Measurements from ENCODE around the gene YBX2. TPM values are rescaled to one million over a fixed set of nuclear protein-coding genes. Genes with fewer than 3 reads are reported as not detected.

The YBX2 gene
- total RNA-seq, 2 experiments from 2014 or later = 0.37 to 1.2 TPM

DNA sequence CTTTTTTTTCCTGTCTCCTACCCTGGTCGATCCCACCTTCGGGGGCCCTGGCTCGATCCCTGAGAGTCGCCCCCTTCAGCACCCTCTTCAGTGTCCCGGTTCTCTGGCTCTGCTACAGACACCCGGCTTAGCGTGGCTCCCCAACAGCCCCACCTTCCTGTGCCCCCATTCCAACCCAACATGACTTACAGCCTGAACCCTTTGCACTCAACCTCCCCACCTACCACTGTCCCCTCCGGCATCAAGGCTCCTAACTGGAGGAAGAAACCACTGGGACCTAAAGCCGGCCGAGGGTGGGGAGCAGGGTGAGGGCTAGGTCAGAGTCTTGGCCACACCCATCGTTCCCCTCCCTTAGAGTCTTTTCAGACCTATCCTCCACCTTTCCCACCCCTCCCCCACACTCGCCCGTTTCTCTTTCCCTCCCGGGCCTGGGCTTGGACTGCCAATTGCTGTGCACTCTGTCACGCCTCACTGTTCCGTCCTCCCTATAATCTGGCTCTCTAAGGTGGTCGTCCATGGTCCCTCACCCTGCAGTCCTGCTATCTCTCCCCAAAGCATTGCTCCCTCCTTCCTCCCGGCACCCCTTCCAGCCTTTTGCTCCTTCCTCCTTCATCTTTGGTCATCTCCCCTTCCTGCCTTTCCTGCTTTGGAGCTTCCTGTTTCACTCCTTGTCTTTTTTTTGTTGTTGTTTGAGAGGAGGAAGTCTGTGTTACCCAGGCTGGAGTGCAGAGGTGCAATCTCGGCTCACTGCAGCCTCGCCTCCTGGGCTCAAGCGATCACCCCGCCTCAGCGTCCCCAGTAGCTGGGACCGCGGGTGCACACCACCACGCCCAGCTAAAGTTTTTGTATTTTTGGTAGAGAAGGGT lies 31.3 kb downstream of the YBX2 start:
- no peaks in the 10 kb centered on the region for H3K36me3 Mint-ChIP-seq
- peaks cover 22% of the 10 kb centered on the region for H3K4me1 Mint-ChIP-seq
- peak overlapping the region; percentile 77 for H3K4me3 Mint-ChIP-seq
- peak overlapping the region; percentile 53 for H3K27ac Mint-ChIP-seq
- DNase-seq (peak; percentile 41), ATAC-seq (ENCODE audit: low read depth) (peak; percentile 16)
- no peaks in the 10 kb centered on the region for H3K9me3 Mint-ChIP-seq
- peaks cover 33% of the 10 kb centered on the region for H3K27me3 Mint-ChIP-seq
- POLR2A ChIA-PET = no interaction called here

- Mint-ChIP-seq H3K27me3 (peaks cover 28% of the 10 kb centered on the region), H3K27ac (peak within 1 kb of the TSS; percentile 53), H3K4me1 (peaks cover 22% of the 10 kb centered on the region), H3K9me3 (no peaks in the 10 kb centered on the region), H3K4me3 (peak within 1 kb of the TSS; percentile 77), H3K36me3 (no peaks in the 10 kb centered on the region)
- POLR2A ChIA-PET = interaction anchor here (1.1 kb wide), 1 partner anchor 11 kb away, joined by 5 read pairs; the partner anchor contains the start of gene CTDNEP1
- DNase-seq (peak; percentile 39), ATAC-seq (ENCODE audit: low read depth) (no peak)
Measured at GRCh38 chr17:7262192-7262934, 32.1 kb downstream of the YBX2 start, which contains the start of gene CLDN7. Gene CLDN7, minus strand, starts transcription at chr17:7262478. Its CDS starts 435 bp downstream, at chr17:7262043.

DNA sequence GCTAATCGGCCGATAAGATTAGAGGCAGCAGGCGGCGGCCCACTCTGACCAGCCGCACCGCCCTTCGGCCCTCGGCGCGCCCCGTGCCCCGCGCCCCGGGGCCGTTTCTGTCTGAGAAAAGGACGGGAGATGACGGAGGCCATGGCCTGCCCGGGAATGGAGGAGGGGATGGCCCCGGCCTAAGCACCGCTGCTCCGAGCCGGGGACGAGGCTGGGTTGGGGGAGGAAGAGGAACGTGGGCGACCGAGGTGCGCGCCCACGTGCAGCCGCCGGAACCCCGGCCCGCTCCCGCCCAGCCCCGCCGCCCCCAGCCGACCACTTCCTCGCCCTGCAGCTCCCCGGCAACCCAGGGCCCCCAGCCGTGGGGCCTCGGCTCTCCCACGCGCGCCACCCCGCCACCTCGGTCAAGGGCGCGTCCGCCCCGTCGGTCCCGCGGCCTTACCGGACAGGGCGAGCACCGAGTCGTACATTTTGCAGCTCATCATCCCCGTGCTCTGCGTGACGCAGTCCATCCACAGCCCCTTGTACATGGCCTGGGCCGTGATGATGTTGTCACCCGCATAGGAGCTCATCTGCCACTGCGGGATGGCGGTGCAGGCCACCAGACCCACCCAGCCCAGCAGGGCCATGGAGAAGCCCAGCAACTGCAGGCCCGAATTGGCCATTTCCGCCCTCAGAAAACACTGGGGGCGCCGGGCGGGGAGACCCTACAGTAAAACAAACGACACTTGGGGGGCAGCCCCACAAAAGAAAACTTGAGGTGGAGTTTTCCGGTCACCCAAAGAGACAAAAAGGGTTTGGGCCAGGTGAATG lies 32.9 kb downstream of the YBX2 start:
- Mint-ChIP-seq H3K27me3 (peaks cover 26% of the 10 kb centered on the region), H3K36me3 (no peaks in the 10 kb centered on the region), H3K9me3 (no peaks in the 10 kb centered on the region), H3K27ac (peak overlapping the region; percentile 51), H3K4me3 (peak overlapping the region; percentile 70), H3K4me1 (peaks cover 20% of the 10 kb centered on the region)
- POLR2A ChIA-PET = interaction anchor here (0.7 to 1.1 kb wide), 2 partner anchors 10 to 41 kb away, joined by 3 to 5 read pairs; partner anchors contain the start of gene CTDNEP1
- peak; percentile 64 for DNase-seq
- ATAC-seq (ENCODE audit: low read depth) = peak; percentile 38

- peak; percentile 58 for ATAC-seq (ENCODE audit: low read depth)
- no peak for DNase-seq
- POLR2A ChIA-PET = interaction anchor here (0.7 to 1.1 kb wide), 2 partner anchors 10 to 40 kb away, joined by 3 to 5 read pairs; partner anchors contain the start of gene CTDNEP1
- Mint-ChIP-seq H3K27ac (no peak overlapping the region), H3K4me3 (peak overlapping the region; percentile 63), H3K27me3 (peaks cover 25% of the 10 kb centered on the region), H3K9me3 (no peaks in the 10 kb centered on the region), H3K4me1 (peaks cover 20% of the 10 kb centered on the region), H3K36me3 (no peaks in the 10 kb centered on the region)
Measured at GRCh38 chr17:7260651-7261378, 33.6 kb downstream of the YBX2 start.

DNA sequence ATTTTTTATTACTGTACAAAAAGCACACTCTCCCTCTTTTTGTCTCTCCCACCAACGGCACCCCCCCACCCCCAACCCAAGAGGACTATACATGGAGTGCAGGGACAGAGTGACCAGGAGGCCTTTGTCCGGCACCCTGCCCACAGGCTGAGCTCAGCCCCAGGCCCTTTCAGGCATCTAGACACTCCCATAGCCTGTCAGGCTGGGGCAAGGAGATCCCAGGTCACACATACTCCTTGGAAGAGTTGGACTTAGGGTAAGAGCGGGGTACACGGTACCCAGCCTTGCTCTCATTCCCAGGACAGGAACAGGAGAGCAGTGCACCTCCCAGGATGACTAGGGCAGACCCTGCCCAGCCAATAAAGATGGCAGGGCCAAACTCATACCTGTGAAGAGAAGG lies 34.3 kb downstream of the YBX2 start:
- peak overlapping the region; percentile 35 for H3K4me3 Mint-ChIP-seq
- POLR2A ChIA-PET = interaction anchor here (0.8 to 1.3 kb wide), 4 partner anchors 17 to 25 kb away, joined by 3 to 5 read pairs (median 4); partner anchors contain the start of genes DVL2, GABARAP and PHF23
- H3K27ac Mint-ChIP-seq = no peak overlapping the region
- peaks cover 20% of the 10 kb centered on the region for H3K4me1 Mint-ChIP-seq
- H3K27me3 Mint-ChIP-seq = peaks cover 25% of the 10 kb centered on the region
- ATAC-seq (ENCODE audit: low read depth) (no peak), DNase-seq (no peak)
- no peaks in the 10 kb centered on the region for H3K9me3 Mint-ChIP-seq
- no peaks in the 10 kb centered on the region for H3K36me3 Mint-ChIP-seq

- ATAC-seq (ENCODE audit: low read depth) = no peak
- Mint-ChIP-seq H3K36me3 (peaks cover 5% of the 10 kb centered on the region), H3K4me1 (peaks cover 20% of the 10 kb centered on the region), H3K9me3 (no peaks in the 10 kb centered on the region), H3K27ac (no peak overlapping the region), H3K27me3 (peaks cover 23% of the 10 kb centered on the region), H3K4me3 (no peak overlapping the region)
- DNase-seq = no peak
- POLR2A ChIA-PET = interaction anchor here (0.6 to 1.3 kb wide), 5 partner anchors 16 to 150 kb away, joined by 3 to 5 read pairs (median 4); partner anchors contain the start of genes DVL2, GABARAP and PHF23
Measured at GRCh38 chr17:7259555-7259889, 34.9 kb downstream of the YBX2 start.

DNA sequence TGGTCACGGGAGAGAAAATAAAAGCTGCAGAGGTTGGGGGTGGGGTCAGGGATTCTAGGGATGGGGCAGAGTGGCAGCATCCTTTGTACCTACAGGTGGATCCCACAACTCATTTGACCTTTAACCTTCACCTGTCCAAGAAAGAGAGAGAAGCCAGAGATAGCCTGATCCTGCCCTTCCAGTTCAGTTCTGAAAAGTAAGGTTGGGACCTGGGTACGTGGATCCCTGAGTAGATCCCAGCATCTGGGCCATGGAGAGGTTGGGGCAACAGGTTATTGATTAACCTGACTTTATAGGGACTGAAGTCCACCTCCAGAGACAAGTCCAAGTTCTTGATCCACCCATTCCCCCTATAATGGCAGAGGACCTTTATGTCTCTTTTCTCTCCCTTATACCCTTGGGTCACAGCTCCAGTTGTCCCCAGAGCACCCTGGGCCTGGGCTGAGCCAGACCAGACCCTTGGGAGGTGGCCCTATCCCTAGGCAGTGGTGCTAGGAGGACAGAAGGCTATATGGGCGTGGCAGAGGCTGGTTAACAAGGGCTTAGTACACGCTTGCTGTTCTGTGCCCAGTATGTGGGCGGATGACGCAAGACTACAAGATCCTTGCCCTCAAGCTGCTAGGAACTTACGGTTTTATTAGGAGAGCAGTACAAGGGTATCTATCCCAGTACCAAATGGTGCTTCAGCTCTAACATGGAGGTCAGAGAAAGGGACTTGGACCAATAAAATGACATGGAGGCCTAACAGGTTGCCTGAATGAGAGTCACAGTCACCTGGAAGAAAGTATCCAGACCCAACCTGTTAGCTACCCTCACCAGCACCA lies 35.5 kb downstream of the YBX2 start:
- no peak for DNase-seq

GRCh38 chr17:7256766-7257456 lies 37.5 kb downstream of the YBX2 start:
- Mint-ChIP-seq H3K4me3 (no peak overlapping the region), H3K9me3 (no peaks in the 10 kb centered on the region), H3K27me3 (peaks cover 2% of the 10 kb centered on the region), H3K36me3 (peaks cover 10% of the 10 kb centered on the region), H3K4me1 (peaks cover 23% of the 10 kb centered on the region), H3K27ac (no peak overlapping the region)
- no peak for DNase-seq
- no peak for ATAC-seq (ENCODE audit: low read depth)
- POLR2A ChIA-PET = interaction anchor here (0.5 to 2.0 kb wide), 3 partner anchors 19 to 228 kb away, joined by 4 to 6 read pairs (median 4); partner anchors contain the start of gene PHF23

More for the DNA sequence above, 35.5 kb downstream of the YBX2 start:
- ATAC-seq (ENCODE audit: low read depth) = no peak
- peaks cover 18% of the 10 kb centered on the region for H3K27me3 Mint-ChIP-seq
- H3K27ac Mint-ChIP-seq = no peak overlapping the region
- H3K4me3 Mint-ChIP-seq = no peak overlapping the region
- no peaks in the 10 kb centered on the region for H3K9me3 Mint-ChIP-seq
- H3K36me3 Mint-ChIP-seq = peaks cover 7% of the 10 kb centered on the region
- H3K4me1 Mint-ChIP-seq = peaks cover 21% of the 10 kb centered on the region
- POLR2A ChIA-PET = interaction anchor here (0.6 to 1.3 kb wide), 4 partner anchors 16 to 151 kb away, joined by 3 to 5 read pairs (median 4); partner anchors contain the start of genes GABARAP and PHF23

DNA sequence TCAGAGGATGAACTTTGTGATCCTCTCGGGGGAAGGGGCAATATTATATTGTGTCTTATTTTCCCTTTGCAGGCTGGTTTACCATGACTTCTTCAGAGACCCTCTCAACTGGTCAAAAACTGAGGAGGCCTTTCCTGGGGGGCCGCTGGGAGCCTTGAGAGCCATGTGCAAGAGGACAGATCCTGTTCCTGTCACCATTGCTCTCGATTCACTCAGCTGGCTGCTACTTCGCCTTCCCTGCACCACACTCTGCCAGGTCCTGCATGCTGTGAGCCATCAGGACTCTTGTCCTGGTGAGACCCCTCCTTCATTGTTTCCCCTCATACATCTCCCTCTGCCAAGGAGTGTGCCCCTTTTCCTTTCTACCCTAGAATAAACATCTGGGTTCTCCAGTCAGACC lies 39.9 kb downstream of the YBX2 start:
- no peak overlapping the region for H3K27ac Mint-ChIP-seq
- H3K4me3 Mint-ChIP-seq = no peak overlapping the region
- DNase-seq = no peak
- peaks cover 10% of the 10 kb centered on the region for H3K36me3 Mint-ChIP-seq
- peaks cover 30% of the 10 kb centered on the region for H3K4me1 Mint-ChIP-seq
- no peak for ATAC-seq (ENCODE audit: low read depth)
- H3K27me3 Mint-ChIP-seq = no peaks in the 10 kb centered on the region
- POLR2A ChIA-PET = interaction anchor here (0.6 to 0.7 kb wide), 2 partner anchors 14 to 97 kb away, joined by 4 read pairs; no protein-coding TSS in a partner anchor
- H3K9me3 Mint-ChIP-seq = no peaks in the 10 kb centered on the region

DNA sequence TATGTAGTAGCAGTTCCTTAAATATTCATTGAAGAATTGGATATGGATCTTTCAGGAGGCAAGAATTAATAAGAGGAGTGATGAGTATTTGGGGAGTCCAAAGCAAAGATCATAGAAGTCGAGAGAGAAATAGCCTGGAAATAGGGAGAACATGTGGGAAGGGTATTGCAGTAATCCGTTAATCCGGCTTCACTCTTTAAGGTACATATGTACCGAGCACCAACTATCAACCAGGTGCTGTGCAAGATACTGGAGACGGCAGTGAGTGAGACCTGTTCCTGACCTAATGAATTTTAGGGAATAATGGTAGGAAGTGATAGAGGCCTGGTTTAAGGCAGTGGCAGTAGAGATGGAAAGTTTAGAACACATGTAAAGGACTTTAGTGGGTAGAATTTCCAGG lies 41.4 kb downstream of the YBX2 start:
- Mint-ChIP-seq H3K9me3 (no peaks in the 10 kb centered on the region), H3K36me3 (peaks cover 11% of the 10 kb centered on the region), H3K4me1 (peaks cover 39% of the 10 kb centered on the region), H3K27ac (peak overlapping the region; percentile 100), H3K4me3 (peak overlapping the region; percentile 99), H3K27me3 (no peaks in the 10 kb centered on the region)
- POLR2A ChIA-PET = no interaction called here
- DNase-seq (no peak), ATAC-seq (ENCODE audit: low read depth) (no peak)
